Erythroblast (primary cell): Measurements from ENCODE around the gene PTGDR.

Experiments
- GATA1 ChIP-seq: IDR thresholded peaks from 2 replicates; pipeline ENCODE4 v1.6.1; 2011; ENCODE audit warnings: low read depth, mild to moderate bottlenecking, control low read depth, low read length, moderate library complexity
- POLR2A ChIP-seq: IDR thresholded peaks from 2 replicates; pipeline ENCODE4 v1.6.1; 2011; ENCODE audit warnings: mild to moderate bottlenecking, low read length

DNA sequence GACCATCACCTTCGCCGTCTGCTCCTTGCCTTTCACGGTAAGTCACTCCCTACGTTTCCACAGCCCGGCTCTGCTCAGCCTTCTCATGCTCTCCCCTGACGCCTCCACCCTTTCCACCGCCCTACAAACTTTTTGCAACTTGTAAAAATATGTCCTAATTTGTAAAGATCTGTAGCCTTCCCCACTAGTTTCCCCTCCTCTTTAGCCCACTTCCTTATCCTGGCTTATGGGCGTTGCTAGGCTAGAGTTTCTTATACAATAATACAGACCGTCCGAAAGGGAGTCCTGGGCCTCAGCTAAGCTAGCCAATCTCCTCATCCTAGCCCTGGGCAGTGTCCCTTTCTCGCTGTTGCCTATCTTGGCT, 47.8 kb downstream of the PTGDR start:
- no peak for TF ChIP-seq POLR2A
- no peak for TF ChIP-seq GATA1
